Measurements from ENCODE around the gene CAMSAP2.

DNA sequence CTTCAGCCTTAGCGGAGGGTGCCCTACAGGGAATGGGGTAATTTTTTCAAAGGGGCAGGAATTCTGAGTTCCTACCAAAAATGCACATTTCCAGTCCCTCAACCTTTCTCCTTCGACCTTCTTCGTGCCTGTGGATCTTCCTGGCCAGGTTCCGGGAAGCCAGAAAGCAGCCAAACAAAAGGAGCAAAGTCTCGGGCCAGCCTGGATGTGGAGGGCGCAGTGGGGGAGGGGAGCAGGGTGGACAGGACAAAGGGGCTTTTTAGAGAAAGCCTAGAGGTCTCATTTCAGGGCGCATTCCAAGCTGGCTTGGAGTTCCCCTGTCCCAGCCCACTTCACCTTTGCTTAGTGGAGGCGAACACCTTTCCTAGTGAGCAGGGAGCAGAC lies 153.1 kb downstream of the CAMSAP2 start:
- TF ChIP-seq, protein P1, sequence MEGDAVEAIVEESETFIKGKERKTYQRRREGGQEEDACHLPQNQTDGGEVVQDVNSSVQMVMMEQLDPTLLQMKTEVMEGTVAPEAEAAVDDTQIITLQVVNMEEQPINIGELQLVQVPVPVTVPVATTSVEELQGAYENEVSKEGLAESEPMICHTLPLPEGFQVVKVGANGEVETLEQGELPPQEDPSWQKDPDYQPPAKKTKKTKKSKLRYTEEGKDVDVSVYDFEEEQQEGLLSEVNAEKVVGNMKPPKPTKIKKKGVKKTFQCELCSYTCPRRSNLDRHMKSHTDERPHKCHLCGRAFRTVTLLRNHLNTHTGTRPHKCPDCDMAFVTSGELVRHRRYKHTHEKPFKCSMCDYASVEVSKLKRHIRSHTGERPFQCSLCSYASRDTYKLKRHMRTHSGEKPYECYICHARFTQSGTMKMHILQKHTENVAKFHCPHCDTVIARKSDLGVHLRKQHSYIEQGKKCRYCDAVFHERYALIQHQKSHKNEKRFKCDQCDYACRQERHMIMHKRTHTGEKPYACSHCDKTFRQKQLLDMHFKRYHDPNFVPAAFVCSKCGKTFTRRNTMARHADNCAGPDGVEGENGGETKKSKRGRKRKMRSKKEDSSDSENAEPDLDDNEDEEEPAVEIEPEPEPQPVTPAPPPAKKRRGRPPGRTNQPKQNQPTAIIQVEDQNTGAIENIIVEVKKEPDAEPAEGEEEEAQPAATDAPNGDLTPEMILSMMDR (IDR thresholded peaks at IDR 0.05; ENCODE audit: insufficient read depth, low read length, poor library complexity, severe bottlenecking) = no peak
- no peak for TF ChIP-seq EZH2phosphoT487 (conservative IDR thresholded peaks at IDR 0.05; ENCODE audit: low read length)

Measured in SU-DHL-6 (cell line).